ENCODE results near the gene PTF1A.

PTF1A gene

GRCh38 chr10:23201837-23202236 is 9.7 kb downstream of the PTF1A start:
- TF ChIP-seq, protein P1, sequence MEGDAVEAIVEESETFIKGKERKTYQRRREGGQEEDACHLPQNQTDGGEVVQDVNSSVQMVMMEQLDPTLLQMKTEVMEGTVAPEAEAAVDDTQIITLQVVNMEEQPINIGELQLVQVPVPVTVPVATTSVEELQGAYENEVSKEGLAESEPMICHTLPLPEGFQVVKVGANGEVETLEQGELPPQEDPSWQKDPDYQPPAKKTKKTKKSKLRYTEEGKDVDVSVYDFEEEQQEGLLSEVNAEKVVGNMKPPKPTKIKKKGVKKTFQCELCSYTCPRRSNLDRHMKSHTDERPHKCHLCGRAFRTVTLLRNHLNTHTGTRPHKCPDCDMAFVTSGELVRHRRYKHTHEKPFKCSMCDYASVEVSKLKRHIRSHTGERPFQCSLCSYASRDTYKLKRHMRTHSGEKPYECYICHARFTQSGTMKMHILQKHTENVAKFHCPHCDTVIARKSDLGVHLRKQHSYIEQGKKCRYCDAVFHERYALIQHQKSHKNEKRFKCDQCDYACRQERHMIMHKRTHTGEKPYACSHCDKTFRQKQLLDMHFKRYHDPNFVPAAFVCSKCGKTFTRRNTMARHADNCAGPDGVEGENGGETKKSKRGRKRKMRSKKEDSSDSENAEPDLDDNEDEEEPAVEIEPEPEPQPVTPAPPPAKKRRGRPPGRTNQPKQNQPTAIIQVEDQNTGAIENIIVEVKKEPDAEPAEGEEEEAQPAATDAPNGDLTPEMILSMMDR (IDR thresholded peaks at IDR 0.05), result no peak

DNA sequence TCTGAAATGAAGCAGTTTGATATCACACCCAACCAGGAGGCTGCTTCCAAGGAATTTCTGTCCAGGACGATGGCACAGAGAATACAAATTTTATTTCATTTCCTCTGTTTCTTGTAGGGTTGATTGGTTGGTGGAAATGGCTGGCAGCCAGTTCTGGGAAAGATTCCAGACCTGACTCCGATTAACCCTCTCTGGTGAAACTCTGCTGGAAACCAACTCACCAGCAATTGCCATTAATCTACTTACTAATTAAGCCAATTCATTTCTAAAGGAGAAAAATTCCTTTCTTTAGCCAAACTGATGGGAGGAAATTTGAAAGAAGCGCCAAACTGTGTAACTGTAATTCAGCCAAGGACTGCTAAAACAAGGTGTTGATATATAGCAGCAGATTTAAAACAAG is 10.7 kb downstream of the PTF1A start:
- TF ChIP-seq, protein P1 (IDR thresholded peaks at IDR 0.05), result no peak

DNA sequence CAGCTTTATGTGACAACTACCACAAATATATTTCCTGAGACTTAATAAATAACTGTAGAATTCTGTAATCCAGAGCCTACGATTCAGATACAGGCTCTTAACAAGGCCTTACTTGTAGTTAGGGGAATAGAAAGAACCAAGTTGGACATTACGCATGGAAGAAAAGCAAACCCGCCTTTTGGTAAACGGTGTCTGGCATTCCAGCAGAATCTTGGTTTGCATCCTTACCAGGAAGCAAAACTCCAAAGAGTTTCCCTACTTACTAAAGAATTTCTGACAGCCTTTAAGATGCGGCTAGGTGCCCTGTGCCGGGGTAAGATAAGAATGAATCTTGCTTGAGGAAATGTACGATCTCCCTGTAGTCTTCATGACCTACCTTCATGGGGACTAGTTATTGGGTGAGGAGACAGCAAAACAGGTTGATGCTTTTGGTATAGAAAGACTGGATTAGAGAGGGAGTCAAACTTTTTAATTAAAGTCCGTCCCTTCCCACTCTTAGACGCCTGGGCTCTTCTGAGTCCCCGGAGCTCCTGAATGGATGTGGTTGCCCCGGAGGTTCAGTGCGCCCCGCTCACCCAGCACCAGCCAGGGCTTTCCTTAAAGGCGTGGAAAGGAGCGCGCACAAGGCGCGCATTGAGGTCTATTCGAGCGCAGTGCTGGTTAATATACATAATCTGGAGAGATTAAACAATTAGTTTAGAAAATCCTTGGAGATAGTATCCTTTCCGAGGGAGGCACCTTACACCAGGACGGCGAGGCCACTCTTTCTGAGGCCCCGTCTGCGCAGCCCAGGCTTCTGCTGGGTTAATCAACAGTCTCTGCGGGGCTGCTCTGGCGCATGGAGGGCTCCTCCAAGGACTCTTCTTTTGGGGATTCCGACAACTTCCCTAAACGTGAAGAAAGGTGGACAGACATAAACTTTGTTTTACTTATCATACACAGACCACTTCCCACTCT is 11.5 kb downstream of the PTF1A start:
- TF ChIP-seq, protein P1 (IDR thresholded peaks at IDR 0.05), result no peak

DNA sequence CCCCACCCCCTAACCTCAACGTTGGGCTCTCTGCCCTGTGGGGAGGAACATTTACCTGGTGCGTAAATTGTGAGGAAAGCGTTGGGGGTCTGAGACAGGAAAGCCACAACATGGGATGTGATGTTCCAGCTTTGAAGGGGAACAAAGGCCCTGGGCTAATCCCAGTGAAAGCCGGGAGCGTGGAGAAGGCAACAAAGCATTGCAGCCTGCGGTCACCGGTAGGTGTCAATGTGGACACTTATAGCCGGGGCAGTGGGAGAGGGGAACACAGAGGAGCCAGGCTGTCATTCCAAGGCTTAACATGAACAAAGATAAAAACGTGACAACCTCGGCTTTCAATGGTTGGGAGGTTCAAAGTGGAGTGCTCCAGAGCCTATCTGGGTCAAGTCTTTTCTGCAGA is 12.7 kb downstream of the PTF1A start:
- TF ChIP-seq, protein P1 (IDR thresholded peaks at IDR 0.05), result no peak

GRCh38 chr10:23205972-23206642 is 14.0 kb downstream of the PTF1A start:
- TF ChIP-seq, protein P1 (IDR thresholded peaks at IDR 0.05), result no peak

DNA sequence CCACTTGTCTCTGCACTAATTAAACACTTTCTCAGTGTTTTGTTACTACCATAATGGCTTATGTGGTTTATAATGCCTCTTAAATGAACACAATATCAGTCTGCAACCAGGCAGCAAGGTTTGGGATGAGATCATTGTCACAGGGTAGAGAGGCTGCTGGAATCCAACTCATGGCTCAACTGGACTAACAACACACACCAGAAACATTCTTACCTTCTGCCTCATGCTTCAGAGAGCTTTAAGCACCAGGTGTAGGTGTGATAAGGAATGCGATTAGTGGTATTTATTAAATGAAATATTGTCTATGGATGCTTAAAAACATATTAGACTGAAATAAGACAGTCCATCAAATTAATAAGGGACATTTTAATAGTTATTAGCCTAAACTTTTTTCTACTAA is 25.4 kb downstream of the PTF1A start:
- TF ChIP-seq, protein P1 (IDR thresholded peaks at IDR 0.05), result no peak

DNA sequence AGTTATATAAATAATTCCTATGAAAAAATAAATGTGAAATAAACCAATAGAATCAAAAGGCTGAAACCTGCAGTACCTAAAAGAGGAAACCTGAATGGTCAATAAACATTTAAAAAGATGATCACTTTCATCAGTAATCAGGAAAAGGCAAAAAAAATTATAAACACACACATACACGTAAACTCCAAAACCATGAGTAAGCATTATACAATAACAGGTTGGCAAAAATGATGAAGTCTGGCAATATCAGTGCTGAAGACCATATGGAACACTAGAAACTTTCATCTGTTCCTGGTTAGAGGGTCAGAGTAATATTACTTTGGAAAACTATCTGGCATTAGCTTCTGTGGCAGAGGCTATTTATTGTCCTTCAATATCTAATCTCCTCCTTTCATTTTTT is 38.5 kb downstream of the PTF1A start:
- TF ChIP-seq, protein P1 (IDR thresholded peaks at IDR 0.05), result no peak
